Measurements from ENCODE around the gene LAYN.

LAYN gene

GRCh38 chr11:111596319-111596718 lies 55.8 kb downstream of the LAYN start:
- no peak for DNase-seq (ENCODE audit: low read depth in 2 of 2)
- no peak for TF ChIP-seq CTCF (IDR thresholded peaks at IDR 0.05; ENCODE audit: low read depth, low read length)

GRCh38 chr11:111598148-111598547 lies 57.6 kb downstream of the LAYN start:
- H3K4me3 ChIP-seq (replicated peaks in 1 of 2; ENCODE audit: low read depth in 2 of 2, low read length in 2 of 2) = no peak overlapping the region
- no peak for TF ChIP-seq CTCF (IDR thresholded peaks at IDR 0.05; ENCODE audit: low read depth, low read length)
- peak in 1 of 2 donors; percentile 16 for DNase-seq (ENCODE audit: low read depth in 2 of 2)

More at GRCh38 chr11:111596319-111596718, 55.8 kb downstream of the LAYN start:
- H3K4me3 ChIP-seq (replicated peaks in 1 of 2; ENCODE audit: low read depth in 2 of 2, low read length in 2 of 2) = no peak overlapping the region

GRCh38 chr11:111598559-111598958 lies 58.0 kb downstream of the LAYN start:
- peak; percentile 72 to 85 for DNase-seq (ENCODE audit: low read depth in 2 of 2)
- no peak for TF ChIP-seq CTCF (IDR thresholded peaks at IDR 0.05; ENCODE audit: low read depth, low read length)
- H3K4me3 ChIP-seq (replicated peaks in 1 of 2; ENCODE audit: low read depth in 2 of 2, low read length in 2 of 2) = no peak overlapping the region

GRCh38 chr11:111601636-111601978 lies 61.1 kb downstream of the LAYN start:
- peak overlapping the region; percentile 26 to 72 for H3K4me3 ChIP-seq (replicated peaks in 1 of 2; ENCODE audit: low read depth in 2 of 2, low read length in 2 of 2)
- DNase-seq (ENCODE audit: low read depth in 2 of 2) = no peak
- TF ChIP-seq CTCF (IDR thresholded peaks at IDR 0.05; ENCODE audit: low read depth, low read length) = no peak

GRCh38 chr11:111601979-111602864 lies 61.7 kb downstream of the LAYN start, which contains the start of gene SIK2:
TSS of gene SIK2 (plus strand) at chr11:111602449. CDS start at chr11:111602564, 115 bp downstream.
- peak; percentile 94 to 98 for DNase-seq (ENCODE audit: low read depth in 2 of 2)
- H3K4me3 ChIP-seq (replicated peaks in 1 of 2; ENCODE audit: low read depth in 2 of 2, low read length in 2 of 2) = peak within 1 kb of the TSS; percentile 72 to 93
- TF ChIP-seq CTCF (IDR thresholded peaks at IDR 0.05; ENCODE audit: low read depth, low read length) = peak; percentile 89

- peak overlapping the region; percentile 72 to 93 for H3K4me3 ChIP-seq (replicated peaks in 1 of 2; ENCODE audit: low read depth in 2 of 2, low read length in 2 of 2)
- TF ChIP-seq CTCF (IDR thresholded peaks at IDR 0.05; ENCODE audit: low read depth, low read length) = no peak
- peak; percentile 41 to 49 for DNase-seq (ENCODE audit: low read depth in 2 of 2)
Observed at GRCh38 chr11:111602865-111603610, 62.5 kb downstream of the LAYN start.

All from cardiac fibroblast (primary cell).